Tibial artery (tissue), 4 donors: ENCODE results near the gene IYD.

Source experiments
- DNase-seq, 2 donors: peaks; one replicate each; pipeline ENCODE4 v3.0.0-alpha.2; 2019
- H3K27ac ChIP-seq, 2 donors: fragments of 200-600 bp; sonication (generic) in 1 of 2; 1 replicate in 1 of 2; 2 replicates in 1 of 2; pipeline ENCODE4 v1.5.1; 2018 to 2019; ENCODE audit warnings: mild to moderate bottlenecking in 1 of 2
- H3K27me3 ChIP-seq, 2 donors: fragments of 200-600 bp; sonication (generic) in 1 of 2; one replicate each; pipeline versions ENCODE4 v1.5.1 to v1.6.0; 2016 to 2019
- H3K36me3 ChIP-seq, 3 donors: fragments of 200-600 bp; sonication (generic) in 2 of 3; one replicate each; pipeline ENCODE4 v1.5.1; 2016 to 2019; ENCODE audit warnings: mild to moderate bottlenecking in 2 of 3
- H3K4me1 ChIP-seq, 4 donors: fragments of 200-600 bp; sonication (generic) in 2 of 4; 1 replicate in 3 of 4; 2 replicates in 1 of 4; pipeline ENCODE4 v1.5.1; 2016 to 2019
- H3K4me3 ChIP-seq, 2 donors: fragments of 200-600 bp; sonication (generic) in 1 of 2; 1 replicate in 1 of 2; 2 replicates in 1 of 2; pipeline ENCODE4 v1.5.1; 2018 to 2019; ENCODE audit warnings: mild to moderate bottlenecking in 2 of 2
- H3K9me3 ChIP-seq, 3 donors: fragments of 200-600 bp; sonication (generic) in 1 of 3; one replicate each; pipeline ENCODE4 v1.5.1; 2016 to 2019
- CTCF ChIP-seq, 2 experiments: fragments of 200-600 bp in 1 of 2; fragments of 450-650 bp in 1 of 2; IDR thresholded peaks; one replicate each; pipeline ENCODE4 v1.5.1; 2017 to 2019; ENCODE audit warnings: antibody characterized with exemption in 2 of 2, mild to moderate bottlenecking in 1 of 2, moderate library complexity in 1 of 2
- intact Hi-C: fragments of 100-400 bp; cut with DNase I; formaldehyde crosslinking; loops from one replicate; pipeline ENCODE4 v1.15.0; 2023; ENCODE audit warnings: low total_unique reads

IYD gene

GRCh38 chr6:150363733-150364132, 5.1 kb upstream of the IYD start:
- Histone ChIP-seq H3K27me3 (no peaks in the 10 kb centered on the region), H3K4me3 (no peak overlapping the region), H3K27ac (no peak overlapping the region), H3K9me3 (no peaks in the 10 kb centered on the region), H3K4me1 (no peaks in the 10 kb centered on the region), H3K36me3 (no peaks in the 10 kb centered on the region)
- DNase-seq = no peak
- intact Hi-C loops = no loop called here
- TF ChIP-seq CTCF (IDR thresholded peaks at IDR 0.05) = no peak

- Histone ChIP-seq H3K27ac (no peak overlapping the region), H3K4me1 (no peaks in the 10 kb centered on the region), H3K36me3 (no peaks in the 10 kb centered on the region), H3K4me3 (no peak overlapping the region), H3K27me3 (no peaks in the 10 kb centered on the region), H3K9me3 (no peaks in the 10 kb centered on the region)
- TF ChIP-seq CTCF (IDR thresholded peaks at IDR 0.05) = no peak
- intact Hi-C loops = no loop called here
- DNase-seq = no peak
Measured at GRCh38 chr6:150366118-150366778, 2.6 kb upstream of the IYD start.

- no peaks in the 10 kb centered on the region for H3K36me3 ChIP-seq
- intact Hi-C loops = no loop called here
- no peak overlapping the region for H3K27ac ChIP-seq
- no peak overlapping the region for H3K4me3 ChIP-seq
- no peaks in the 10 kb centered on the region for H3K27me3 ChIP-seq
- no peaks in the 10 kb centered on the region for H3K9me3 ChIP-seq
- H3K4me1 ChIP-seq = peaks cover 0 to 20% (median 8%) of the 10 kb centered on the region in 4 donors
- DNase-seq = no peak
- TF ChIP-seq CTCF (IDR thresholded peaks at IDR 0.05) = no peak
Measured at GRCh38 chr6:150369408-150369807, 596 bp downstream of the IYD start.

- intact Hi-C loops = no loop called here
- Histone ChIP-seq H3K4me1 (peaks cover 0 to 20% (median 8%) of the 10 kb centered on the region in 4 donors), H3K27ac (no peak overlapping the region), H3K27me3 (no peaks in the 10 kb centered on the region), H3K9me3 (no peaks in the 10 kb centered on the region), H3K36me3 (no peaks in the 10 kb centered on the region), H3K4me3 (no peak overlapping the region)
- DNase-seq = no peak
- no peak for TF ChIP-seq CTCF (IDR thresholded peaks at IDR 0.05)
Measured at GRCh38 chr6:150370112-150370511, 1.3 kb downstream of the IYD start.

- Histone ChIP-seq H3K4me3 (no peak overlapping the region), H3K4me1 (peaks cover 0 to 20% (median 8%) of the 10 kb centered on the region in 4 donors), H3K27ac (no peak overlapping the region), H3K36me3 (no peaks in the 10 kb centered on the region), H3K27me3 (no peaks in the 10 kb centered on the region), H3K9me3 (no peaks in the 10 kb centered on the region)
- no peak for DNase-seq
- TF ChIP-seq CTCF (IDR thresholded peaks at IDR 0.05) = no peak
- intact Hi-C loops = no loop called here
Measured at GRCh38 chr6:150371356-150371755, 2.5 kb downstream of the IYD start.

- H3K27ac ChIP-seq = no peak overlapping the region
Measured at GRCh38 chr6:150372051-150372450, 3.2 kb downstream of the IYD start.

More at GRCh38 chr6:150372051-150372450, 3.2 kb downstream of the IYD start:
- no peak for TF ChIP-seq CTCF (IDR thresholded peaks at IDR 0.05)
- intact Hi-C loops = no loop called here
- H3K36me3 ChIP-seq = no peaks in the 10 kb centered on the region
- no peak for DNase-seq
- H3K9me3 ChIP-seq = no peaks in the 10 kb centered on the region
- H3K27me3 ChIP-seq = no peaks in the 10 kb centered on the region
- H3K4me3 ChIP-seq = no peak overlapping the region
- H3K4me1 ChIP-seq = peaks cover 0 to 20% (median 8%) of the 10 kb centered on the region in 4 donors
